Vagina (tissue), 2 donors: Measurements from ENCODE around the gene TBX15. TPM values are rescaled to one million over a fixed set of nuclear protein-coding genes. Genes with fewer than 3 reads are reported as not detected.

Experiments
- DNase-seq, 2 donors: peaks; one replicate each; pipeline ENCODE4 v3.0.0-alpha.2; 2017; ENCODE audit errors: extremely low spot score in 2 of 2
- H3K27ac ChIP-seq: fragments of 200-600 bp; sonication (generic); one replicate; pipeline ENCODE4 v1.5.1; 2019
- H3K27me3 ChIP-seq: fragments of 200-600 bp; sonication (generic); one replicate; pipeline ENCODE4 v1.5.1; 2019
- H3K36me3 ChIP-seq, 2 donors: fragments of 200-600 bp; sonication (generic); one replicate each; pipeline ENCODE4 v1.5.1; 2017 to 2019
- H3K4me1 ChIP-seq: fragments of 200-600 bp; sonication (generic); one replicate; pipeline ENCODE4 v1.5.1; 2019
- H3K4me3 ChIP-seq, 2 donors: fragments of 200-600 bp; sonication (generic); 1 replicate in 1 of 2; 2 replicates in 1 of 2; pipeline ENCODE4 v1.5.1; 2016 to 2019
- H3K9me3 ChIP-seq: fragments of 200-600 bp; sonication (generic); one replicate; pipeline ENCODE4 v1.5.1; 2019
- CTCF ChIP-seq, 3 experiments: fragments of 450-650 bp in 2 of 3; fragments of 200-600 bp in 1 of 3; sonication (generic) in 1 of 3; IDR thresholded peaks; one replicate each; pipeline ENCODE4 v1.5.1; 2017 to 2019; ENCODE audit warnings: antibody characterized with exemption in 3 of 3, mild to moderate bottlenecking in 2 of 3, moderate library complexity in 2 of 3
- POLR2A ChIP-seq, 2 donors: fragments of 450-650 bp; IDR thresholded peaks; one replicate each; pipeline ENCODE4 v1.6.1; 2017; ENCODE audit warnings: antibody characterized with exemption in 2 of 2, mild to moderate bottlenecking in 2 of 2, moderate library complexity in 2 of 2
- POLR2AphosphoS5 ChIP-seq, 2 donors: sonication (generic); formaldehyde crosslinking; IDR thresholded peaks; one replicate each; pipeline ENCODE4 v1.9.0; 2017; ENCODE audit warnings: antibody characterized with exemption in 2 of 2, mild to moderate bottlenecking in 2 of 2, low read depth in 1 of 2; ENCODE audit not compliant: insufficient read depth in 1 of 2
- intact Hi-C: fragments of 100-400 bp; cut with DNase I; formaldehyde crosslinking; loops from one replicate; pipeline ENCODE4 v1.15.1; 2023
- total RNA-seq: library from RNA; depleted of rRNA; stranded (reverse); fragments of >200 nt; gene quantifications from one replicate; pipeline ENCODE4 v1.2.3, GENCODE V29; 2016

The TBX15 gene
- total RNA-seq, 1 donor from 2014 or later: 0.98 TPM

- intact Hi-C loops: no loop called here
- H3K27me3 ChIP-seq: no peaks in the 10 kb centered on the region
- DNase-seq: no peak
- no peaks in the 10 kb centered on the region for H3K9me3 ChIP-seq
- no peak overlapping the region for H3K4me3 ChIP-seq
- TF ChIP-seq POLR2AphosphoS5 (IDR thresholded peaks at IDR 0.05; ENCODE audit: insufficient read depth in 1 of 2, low read depth in 1 of 2) (no peak), CTCF (IDR thresholded peaks at IDR 0.05) (no peak), POLR2A (IDR thresholded peaks at IDR 0.05) (no peak)
- H3K36me3 ChIP-seq: no peaks in the 10 kb centered on the region
- H3K27ac ChIP-seq: no peak overlapping the region
- no peaks in the 10 kb centered on the region for H3K4me1 ChIP-seq
Measured at GRCh38 chr1:119015547-119015946, 27.4 kb upstream of the TBX15 start.

- peaks cover 19% of the 10 kb centered on the region for H3K4me1 ChIP-seq
- no peak overlapping the region for H3K4me3 ChIP-seq
- no peaks in the 10 kb centered on the region for H3K36me3 ChIP-seq
- peaks cover 6% of the 10 kb centered on the region for H3K27me3 ChIP-seq
- no peak overlapping the region for H3K27ac ChIP-seq
- intact Hi-C loops: no loop called here
- peak in 1 of 2 donors; percentile 64 for DNase-seq
- H3K9me3 ChIP-seq: no peaks in the 10 kb centered on the region
- TF ChIP-seq POLR2A (IDR thresholded peaks at IDR 0.05) (no peak), CTCF (IDR thresholded peaks at IDR 0.05) (no peak), POLR2AphosphoS5 (IDR thresholded peaks at IDR 0.05; ENCODE audit: insufficient read depth in 1 of 2, low read depth in 1 of 2) (no peak)
Measured at GRCh38 chr1:119012383-119012782, 24.2 kb upstream of the TBX15 start.

GRCh38 chr1:119011706-119012105, 23.6 kb upstream of the TBX15 start:
- H3K27ac ChIP-seq: no peak overlapping the region
- H3K36me3 ChIP-seq: no peaks in the 10 kb centered on the region
- H3K4me3 ChIP-seq: no peak overlapping the region
- intact Hi-C loops: no loop called here
- peaks cover 8% of the 10 kb centered on the region for H3K27me3 ChIP-seq
- no peak for TF ChIP-seq CTCF (IDR thresholded peaks at IDR 0.05)
- TF ChIP-seq POLR2A (IDR thresholded peaks at IDR 0.05): no peak
- no peak for TF ChIP-seq POLR2AphosphoS5 (IDR thresholded peaks at IDR 0.05; ENCODE audit: insufficient read depth in 1 of 2, low read depth in 1 of 2)
- no peaks in the 10 kb centered on the region for H3K9me3 ChIP-seq
- DNase-seq: no peak
- H3K4me1 ChIP-seq: peaks cover 26% of the 10 kb centered on the region

GRCh38 chr1:119011116-119011515, 23.0 kb upstream of the TBX15 start:
- Histone ChIP-seq H3K4me3 (no peak overlapping the region), H3K36me3 (no peaks in the 10 kb centered on the region), H3K27ac (no peak overlapping the region), H3K27me3 (peaks cover 8% of the 10 kb centered on the region), H3K4me1 (peaks cover 27% of the 10 kb centered on the region), H3K9me3 (no peaks in the 10 kb centered on the region)
- intact Hi-C loops: no loop called here
- no peak for DNase-seq
- TF ChIP-seq CTCF (IDR thresholded peaks at IDR 0.05) (no peak), POLR2AphosphoS5 (IDR thresholded peaks at IDR 0.05; ENCODE audit: insufficient read depth in 1 of 2, low read depth in 1 of 2) (no peak), POLR2A (IDR thresholded peaks at IDR 0.05) (no peak)

- Histone ChIP-seq H3K27ac (no peak overlapping the region), H3K4me3 (no peak overlapping the region), H3K4me1 (peaks cover 27% of the 10 kb centered on the region), H3K9me3 (no peaks in the 10 kb centered on the region), H3K27me3 (peaks cover 8% of the 10 kb centered on the region), H3K36me3 (no peaks in the 10 kb centered on the region)
- TF ChIP-seq CTCF (IDR thresholded peaks at IDR 0.05) (no peak), POLR2A (IDR thresholded peaks at IDR 0.05) (no peak), POLR2AphosphoS5 (IDR thresholded peaks at IDR 0.05; ENCODE audit: insufficient read depth in 1 of 2, low read depth in 1 of 2) (no peak)
- no peak for DNase-seq
- intact Hi-C loops: no loop called here
Measured at GRCh38 chr1:119010201-119010600, 22.1 kb upstream of the TBX15 start.
